B cell (primary cell): Measurements from ENCODE around the gene NOL6. TPM values are rescaled to one million over a fixed set of nuclear protein-coding genes. Genes with fewer than 3 reads are reported as not detected.

Source experiments
- ATAC-seq: fragments of 200-7000 bp; cut with Tn5 transposase; one replicate; pipeline ENCODE4 v1.10.0; 2021; ENCODE audit warnings: low read depth, mild to moderate bottlenecking, moderate number of reproducible peaks, moderate library complexity
- CTCF ChIA-PET: fragments of 350-600 bp; sonication (Branson Sonifier 250); formaldehyde crosslinking; loops from one replicate; lab custom pipeline; 2021; ENCODE audit warnings: antibody characterized with exemption, inconsistent platforms; lab: Charles Lee
- POLR2A ChIA-PET: fragments of 350-600 bp; sonication (Branson Sonifier 250); formaldehyde crosslinking; loops from one replicate; lab custom pipeline; 2021; ENCODE audit warnings: antibody characterized with exemption; lab: Charles Lee
- DNase-seq: peaks from one replicate; pipeline ENCODE4 v3.0.0; 2013
- H2AFZ ChIP-seq: 2 replicates; pipeline ENCODE4 v1.6.1; 2012; ENCODE audit warnings: mild to moderate bottlenecking, low read depth, low read length; ENCODE audit not compliant: insufficient read depth, poor library complexity, severe bottlenecking
- H3K27ac ChIP-seq, 2 donors: 1 replicate in 1 of 2; 2 replicates in 1 of 2; pipeline ENCODE4 v1.5.1; 2012 to 2013; ENCODE audit warnings: low read length in 2 of 2, mild to moderate bottlenecking in 2 of 2, moderate library complexity in 1 of 2
- H3K27me3 ChIP-seq, 4 experiments: fragments of 200-600 bp in 1 of 4; sonication (generic) in 1 of 4; replicated peaks in 1 of 4; 1 replicate in 2 of 4; 2 replicates in 2 of 4; pipeline versions ENCODE4 v1.6.1 to v1.7.0; 2013 to 2016; ENCODE audit warnings: low read length in 3 of 4, mild to moderate bottlenecking in 2 of 4, mixed read lengths in 1 of 4, moderate library complexity in 1 of 4; ENCODE audit not compliant: insufficient read depth in 4 of 4, control insufficient read depth in 3 of 4; ENCODE audit errors: control extremely low read depth in 1 of 4
- H3K36me3 ChIP-seq, 2 experiments: replicated peaks in 1 of 2; 1 replicate in 1 of 2; 2 replicates in 1 of 2; pipeline versions ENCODE4 v1.6.1 to v1.7.1; 2013; ENCODE audit warnings: low read length in 1 of 2; ENCODE audit not compliant: insufficient read depth in 2 of 2, control insufficient read depth in 1 of 2; ENCODE audit errors: control extremely low read depth in 1 of 2, extremely low read depth in 1 of 2
- H3K4me1 ChIP-seq, 2 donors: fragments of 200-600 bp in 1 of 2; sonication (generic) in 1 of 2; 1 replicate in 1 of 2; 2 replicates in 1 of 2; pipeline versions ENCODE4 v1.5.1 to v1.6.1; 2013 to 2017; ENCODE audit warnings: low read length in 2 of 2; ENCODE audit not compliant: control insufficient read depth in 2 of 2, insufficient read depth in 2 of 2
- H3K4me2 ChIP-seq: replicated peaks from 2 replicates; pipeline ENCODE3; 2012; ENCODE audit warnings: mild to moderate bottlenecking, low read depth, low read length; ENCODE audit not compliant: poor library complexity, severe bottlenecking
- H3K4me3 ChIP-seq, 5 experiments: fragments of 200-600 bp in 1 of 5; sonication (generic) in 1 of 5; 1 replicate in 3 of 5; 2 replicates in 2 of 5; pipeline versions ENCODE4 v1.5.1 to v1.7.0; 2011 to 2016; ENCODE audit warnings: low read length in 4 of 5, mild to moderate bottlenecking in 4 of 5, low read depth in 2 of 5, control low read depth in 1 of 5, moderate library complexity in 1 of 5; ENCODE audit not compliant: insufficient read depth in 1 of 5; ENCODE audit errors: control extremely low read depth in 1 of 5, extremely low read depth in 1 of 5
- H3K79me2 ChIP-seq: fragments of 200-600 bp; sonication (generic); one replicate; pipeline ENCODE4 v1.6.0; 2016; ENCODE audit warnings: low read length; ENCODE audit not compliant: control insufficient read depth, insufficient read depth
- H3K9ac ChIP-seq: fragments of 200-600 bp; sonication (generic); 2 replicates; pipeline ENCODE4 v1.6.1; 2017; ENCODE audit warnings: mild to moderate bottlenecking, low read length, moderate library complexity
- H3K9me3 ChIP-seq, 3 donors: one replicate each; pipeline versions ENCODE4 v1.6.1 to v1.7.1; 2013; ENCODE audit warnings: low read length in 2 of 3; ENCODE audit not compliant: control insufficient read depth in 2 of 3, insufficient read depth in 1 of 3; ENCODE audit errors: control extremely low read depth in 1 of 3
- H4K20me1 ChIP-seq: 2 replicates; pipeline ENCODE4 v1.6.0; 2012; ENCODE audit warnings: mild to moderate bottlenecking, low read length; ENCODE audit not compliant: insufficient read depth, control insufficient read depth, poor library complexity, severe bottlenecking
- H3K27ac Mint-ChIP-seq: one replicate; pipeline ENCODE4 v1.8.0; 2021; ENCODE audit warnings: mixed read lengths
- H3K27me3 Mint-ChIP-seq: one replicate; pipeline ENCODE4 v1.8.0; 2021; ENCODE audit warnings: mixed read lengths
- H3K4me1 Mint-ChIP-seq: one replicate; pipeline ENCODE4 v1.8.0; 2021; ENCODE audit warnings: mixed read lengths
- H3K4me3 Mint-ChIP-seq: one replicate; pipeline ENCODE4 v1.8.0; 2021; ENCODE audit warnings: mixed read lengths
- H3K9me3 Mint-ChIP-seq: one replicate; pipeline ENCODE4 v1.8.0; 2022; ENCODE audit warnings: mixed read lengths; ENCODE audit not compliant: insufficient read depth
- EZH2 ChIP-seq: IDR thresholded peaks from 2 replicates; pipeline ENCODE4 v1.6.1; 2012; ENCODE audit warnings: borderline replicate concordance, low read depth, mild to moderate bottlenecking, moderate library complexity, low read length; ENCODE audit not compliant: insufficient read depth, poor library complexity, severe bottlenecking
- WGBS: methylation state at CpG from one replicate; pipeline ENCODE4 v1.1.5; 2013; ENCODE audit warnings: missing lambda C conversion rate; ENCODE audit not compliant: insufficient coverage; 5-methylcytosine and 5-hydroxymethylcytosine counted together
- intact Hi-C: fragments of 100-400 bp; cut with micrococcal nuclease; formaldehyde crosslinking; loops from one replicate; pipeline ENCODE4 v1.10.0; 2022
- polyA plus RNA-seq: library from polyadenylated mRNA; depleted of rRNA; stranded (reverse); fragments of >200 nt; gene quantifications from 2 replicates; pipeline ENCODE4 v1.2.3, GENCODE V29; 2012
- total RNA-seq, 2 donors: library from RNA; stranded (reverse); fragments of 120-200 nt in 1 of 2; gene quantifications; 1 replicate in 1 of 2; 2 replicates in 1 of 2; pipeline versions ENCODE4 v1.2.3 to v1.2.4, GENCODE V29; 2013 to 2022
- TF ChIP-seq, protein P1 (sequence below): fragments of 200-600 bp; IDR thresholded peaks from one replicate; pipeline ENCODE4 v1.8.0; 2022; ENCODE audit warnings: antibody characterized with exemption, mild to moderate bottlenecking

Gene NOL6
- total and polyA plus RNA-seq, 2 donors (not counting 1 experiment from before 2014, with no cell fraction given) = 31.8 to 40.1 TPM

DNA sequence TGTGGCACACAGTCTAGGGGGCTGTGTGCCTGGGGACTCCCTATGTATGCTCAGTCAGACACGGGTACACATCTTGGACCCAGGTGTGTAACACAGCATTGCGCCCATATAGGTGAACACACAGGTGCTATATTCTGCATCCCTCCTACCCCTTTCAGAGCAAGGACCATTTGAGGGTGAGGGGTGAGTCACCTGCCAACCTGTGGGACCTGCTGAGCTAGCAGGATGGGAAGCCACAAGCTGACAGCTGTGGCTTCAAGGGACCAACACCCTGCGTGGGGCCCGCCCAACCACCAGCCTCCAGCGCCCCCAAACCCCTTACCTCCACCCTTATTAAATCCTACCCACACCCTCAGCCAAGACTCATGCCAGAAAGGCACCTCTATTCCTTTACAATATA, 56.7 kb downstream of the NOL6 start:
- H3K4me3 Mint-ChIP-seq = no peak overlapping the region

DNA sequence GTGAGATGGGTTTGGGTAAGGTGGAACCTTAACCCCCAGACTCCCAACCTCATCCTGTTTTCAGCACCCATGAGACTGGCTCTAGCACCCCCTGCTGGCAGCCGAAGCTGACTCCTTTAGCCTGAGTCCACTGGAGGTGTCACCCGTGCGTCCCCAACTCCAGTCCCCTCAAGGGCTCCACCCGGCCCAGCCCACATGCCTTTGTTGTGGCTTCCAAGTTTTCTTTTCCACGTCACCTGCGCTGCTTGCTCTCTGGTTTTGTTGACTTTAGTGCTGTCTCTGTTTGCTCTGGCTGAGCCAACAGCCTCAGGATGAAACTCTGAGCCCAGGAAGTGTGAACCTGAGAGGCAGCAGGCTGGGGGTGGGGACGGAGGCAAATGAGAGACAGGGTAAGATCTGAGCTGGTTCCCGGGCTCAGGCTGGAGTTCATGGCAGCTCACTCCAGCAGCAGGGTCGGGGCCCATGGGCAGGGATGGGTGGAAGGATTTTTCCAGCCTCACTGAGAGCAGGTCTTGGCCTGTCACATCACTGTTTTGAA, 58.2 kb downstream of the NOL6 start:
- Histone ChIP-seq H3K4me1 (no peaks in the 10 kb centered on the region), H3K4me3 (no peak overlapping the region), H3K4me2 (no peak overlapping the region), H3K36me3 (no peaks in the 10 kb centered on the region), H3K9me3 (no peaks in the 10 kb centered on the region), H3K79me2 (no peaks in the 10 kb centered on the region), H3K27ac (no peak overlapping the region), H3K27me3 (no peaks in the 10 kb centered on the region), H4K20me1 (no peaks in the 10 kb centered on the region), H2AFZ (no peak overlapping the region), H3K9ac (no peak overlapping the region)
- no peak overlapping the region for H3K27ac Mint-ChIP-seq
- peaks cover 15% of the 10 kb centered on the region for H3K27me3 Mint-ChIP-seq
- H3K4me3 Mint-ChIP-seq = no peak overlapping the region
- peak; percentile 51 for DNase-seq
- no peak for ATAC-seq
- WGBS = 57% methylated on average over 8 of the region's 9 CpGs
- no peaks in the 10 kb centered on the region for H3K9me3 Mint-ChIP-seq
- TF ChIP-seq, protein P1, sequence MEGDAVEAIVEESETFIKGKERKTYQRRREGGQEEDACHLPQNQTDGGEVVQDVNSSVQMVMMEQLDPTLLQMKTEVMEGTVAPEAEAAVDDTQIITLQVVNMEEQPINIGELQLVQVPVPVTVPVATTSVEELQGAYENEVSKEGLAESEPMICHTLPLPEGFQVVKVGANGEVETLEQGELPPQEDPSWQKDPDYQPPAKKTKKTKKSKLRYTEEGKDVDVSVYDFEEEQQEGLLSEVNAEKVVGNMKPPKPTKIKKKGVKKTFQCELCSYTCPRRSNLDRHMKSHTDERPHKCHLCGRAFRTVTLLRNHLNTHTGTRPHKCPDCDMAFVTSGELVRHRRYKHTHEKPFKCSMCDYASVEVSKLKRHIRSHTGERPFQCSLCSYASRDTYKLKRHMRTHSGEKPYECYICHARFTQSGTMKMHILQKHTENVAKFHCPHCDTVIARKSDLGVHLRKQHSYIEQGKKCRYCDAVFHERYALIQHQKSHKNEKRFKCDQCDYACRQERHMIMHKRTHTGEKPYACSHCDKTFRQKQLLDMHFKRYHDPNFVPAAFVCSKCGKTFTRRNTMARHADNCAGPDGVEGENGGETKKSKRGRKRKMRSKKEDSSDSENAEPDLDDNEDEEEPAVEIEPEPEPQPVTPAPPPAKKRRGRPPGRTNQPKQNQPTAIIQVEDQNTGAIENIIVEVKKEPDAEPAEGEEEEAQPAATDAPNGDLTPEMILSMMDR = peak; percentile 47
- no peak for TF ChIP-seq EZH2
- intact Hi-C loops = no loop called here
- ChIA-PET POLR2A (no interaction called here), CTCF (interaction anchor here (1.1 to 3.8 kb wide), 4 partner anchors 18 to 128 kb away, joined by 3 to 21 read pairs (median 7); no protein-coding TSS in a partner anchor)
- H3K4me1 Mint-ChIP-seq = no peaks in the 10 kb centered on the region

More for the DNA sequence above, 56.7 kb downstream of the NOL6 start:
- H3K4me1 Mint-ChIP-seq = no peaks in the 10 kb centered on the region
- H3K79me2 ChIP-seq = no peaks in the 10 kb centered on the region
- H3K27ac Mint-ChIP-seq = no peak overlapping the region
- no peaks in the 10 kb centered on the region for H3K36me3 ChIP-seq
- H3K4me3 ChIP-seq = no peak overlapping the region
- no peak overlapping the region for H2AFZ ChIP-seq
- H3K9me3 ChIP-seq = no peaks in the 10 kb centered on the region
- H4K20me1 ChIP-seq = no peaks in the 10 kb centered on the region
- no peak overlapping the region for H3K4me2 ChIP-seq
- H3K27ac ChIP-seq = no peak overlapping the region
- no peaks in the 10 kb centered on the region for H3K4me1 ChIP-seq
- POLR2A ChIA-PET = no interaction called here
- no peak overlapping the region for H3K9ac ChIP-seq
- 64% methylated on average over 5 of the region's 5 CpGs for WGBS
- CTCF ChIA-PET = interaction anchor here (3.5 kb wide), 1 partner anchor 129 kb away, joined by 21 read pairs; no protein-coding TSS in a partner anchor
- intact Hi-C loops = no loop called here
- TF ChIP-seq EZH2 = no peak
- TF ChIP-seq, protein P1 = no peak
- peaks cover 15% of the 10 kb centered on the region for H3K27me3 Mint-ChIP-seq
- DNase-seq = no peak
- no peaks in the 10 kb centered on the region for H3K27me3 ChIP-seq
- H3K9me3 Mint-ChIP-seq = no peaks in the 10 kb centered on the region
- no peak for ATAC-seq
